Measurements from ENCODE around the gene SLC9A9.

SLC9A9 gene

DNA sequence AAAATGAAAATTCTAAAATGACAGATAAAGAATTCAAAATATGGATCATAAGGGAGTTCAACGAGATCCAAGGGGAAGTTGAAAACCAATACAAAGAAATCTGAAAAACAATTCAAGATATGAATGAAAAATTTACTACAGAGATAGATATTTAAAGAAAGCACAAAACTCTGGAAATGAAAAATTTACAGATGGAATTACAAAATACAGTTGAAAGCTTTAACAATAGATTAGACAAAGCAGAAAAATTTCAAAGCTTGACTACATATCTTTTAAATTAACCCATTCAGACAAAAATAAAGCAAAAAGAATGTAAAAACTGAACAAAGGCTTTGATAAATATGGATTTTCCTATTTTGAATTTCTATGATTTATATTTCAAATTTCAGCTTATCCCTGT, 211.1 kb downstream of the SLC9A9 start:
- no peak for DNase-seq

GRCh38 chr3:143634991-143635390, 213.3 kb downstream of the SLC9A9 start:
- DNase-seq, result no peak

GRCh38 chr3:143634427-143634826, 213.8 kb downstream of the SLC9A9 start:
- no peak for DNase-seq

GRCh38 chr3:143633816-143634215, 214.5 kb downstream of the SLC9A9 start:
- DNase-seq, result no peak

DNA sequence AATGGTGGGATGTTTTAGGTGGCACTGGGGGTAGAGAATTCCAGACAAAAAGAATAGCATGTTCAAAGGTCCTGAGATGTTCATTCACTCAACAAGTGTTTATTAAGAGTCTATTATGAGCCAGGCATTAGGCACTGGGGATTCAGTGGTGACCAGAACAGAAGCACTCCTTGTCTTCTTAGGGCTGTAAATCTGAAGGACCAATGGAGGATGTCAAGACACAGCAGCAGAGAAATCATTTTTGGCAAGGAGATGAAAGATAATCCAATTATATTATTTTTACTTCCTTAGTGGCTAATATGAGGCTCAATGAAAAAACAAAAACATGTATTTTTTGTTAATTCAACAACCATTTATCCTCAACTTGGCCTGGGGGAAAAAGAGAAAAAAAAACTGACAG, 218.5 kb downstream of the SLC9A9 start:
- DNase-seq, result no peak

DNA sequence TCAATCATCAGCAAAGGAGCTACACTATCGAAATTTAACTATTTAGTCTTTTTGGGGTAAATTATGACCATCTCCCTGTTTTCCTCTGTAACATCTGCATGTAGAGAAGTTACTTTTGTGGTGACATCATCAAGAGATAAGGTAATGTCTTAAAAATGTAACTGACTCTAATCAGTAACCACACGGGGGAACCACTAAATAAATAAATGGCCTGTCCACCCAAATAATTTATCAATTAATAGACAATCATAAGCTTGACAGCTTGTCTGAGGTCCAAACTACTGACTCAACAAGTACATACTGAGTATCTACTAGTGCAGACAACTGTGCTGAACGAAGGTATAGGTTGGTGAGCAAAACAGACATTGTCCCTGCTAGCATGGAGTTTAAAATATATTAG, 219.3 kb downstream of the SLC9A9 start:
- no peak for DNase-seq

DNA sequence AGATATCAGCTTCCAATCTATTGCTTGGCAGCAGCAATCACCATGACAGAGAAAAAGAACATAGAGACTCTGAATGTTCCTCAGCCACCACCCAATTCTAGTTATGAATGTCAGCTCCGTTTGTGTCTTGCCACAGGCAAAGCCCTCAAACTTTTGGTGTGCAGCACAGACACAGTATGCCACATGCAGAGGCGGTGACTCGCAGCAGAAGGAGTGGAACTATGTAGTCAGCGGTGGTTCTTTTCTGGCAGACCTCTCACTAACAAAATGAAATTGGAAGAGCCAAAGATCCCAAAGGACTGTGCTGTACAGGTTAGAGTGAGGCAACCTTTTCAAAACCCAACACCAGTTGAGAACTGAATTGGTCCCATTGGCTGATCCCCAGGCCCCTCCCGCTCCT, 220.9 kb downstream of the SLC9A9 start:
- DNase-seq, result no peak

- peak; percentile 15 to 41 for DNase-seq
Observed at GRCh38 chr3:143619231-143619630, 229.0 kb downstream of the SLC9A9 start.

- no peak for DNase-seq
Observed at GRCh38 chr3:143617050-143617449, 231.2 kb downstream of the SLC9A9 start.

DNA sequence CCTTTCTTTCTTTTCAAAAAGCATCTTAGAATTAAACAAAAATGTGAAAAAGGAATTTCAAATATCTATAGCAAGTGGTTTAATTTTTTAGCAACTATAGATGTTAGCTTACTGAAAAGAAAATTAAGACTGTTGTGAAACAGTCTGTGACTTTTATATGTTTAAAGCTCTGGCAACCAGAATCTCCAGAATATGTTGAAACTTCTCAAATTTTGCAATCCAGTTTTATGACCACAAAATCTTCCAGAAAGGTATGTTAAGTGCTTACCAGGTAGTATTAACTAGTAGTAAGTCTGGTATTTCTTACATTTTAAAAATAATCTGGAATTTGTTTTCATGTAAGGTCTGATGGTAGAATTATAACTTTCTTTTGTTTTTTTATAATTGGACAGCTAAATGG, 235.0 kb downstream of the SLC9A9 start:
- DNase-seq, result peak; percentile 18 to 34

DNA sequence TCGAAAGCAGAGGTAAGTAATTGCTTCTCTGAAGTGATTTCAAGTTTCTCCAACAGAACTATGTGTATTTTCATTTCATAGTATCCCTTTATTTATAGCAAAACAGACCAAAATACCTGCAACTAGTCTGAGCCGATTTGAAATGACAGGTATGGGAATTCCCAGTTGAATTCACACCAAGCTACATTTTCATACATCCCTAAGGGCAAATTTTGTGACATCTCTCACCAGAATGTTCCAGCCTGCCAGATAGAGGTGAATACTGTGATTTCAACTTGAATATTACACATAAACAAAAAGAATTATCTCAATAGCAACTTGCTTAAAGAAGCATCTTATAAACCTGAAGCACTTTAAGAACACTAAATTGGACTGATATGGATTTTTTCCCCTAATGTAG, 235.7 kb downstream of the SLC9A9 start:
- no peak for DNase-seq

GRCh38 chr3:143608966-143609365, 239.3 kb downstream of the SLC9A9 start:
- no peak for DNase-seq

DNA sequence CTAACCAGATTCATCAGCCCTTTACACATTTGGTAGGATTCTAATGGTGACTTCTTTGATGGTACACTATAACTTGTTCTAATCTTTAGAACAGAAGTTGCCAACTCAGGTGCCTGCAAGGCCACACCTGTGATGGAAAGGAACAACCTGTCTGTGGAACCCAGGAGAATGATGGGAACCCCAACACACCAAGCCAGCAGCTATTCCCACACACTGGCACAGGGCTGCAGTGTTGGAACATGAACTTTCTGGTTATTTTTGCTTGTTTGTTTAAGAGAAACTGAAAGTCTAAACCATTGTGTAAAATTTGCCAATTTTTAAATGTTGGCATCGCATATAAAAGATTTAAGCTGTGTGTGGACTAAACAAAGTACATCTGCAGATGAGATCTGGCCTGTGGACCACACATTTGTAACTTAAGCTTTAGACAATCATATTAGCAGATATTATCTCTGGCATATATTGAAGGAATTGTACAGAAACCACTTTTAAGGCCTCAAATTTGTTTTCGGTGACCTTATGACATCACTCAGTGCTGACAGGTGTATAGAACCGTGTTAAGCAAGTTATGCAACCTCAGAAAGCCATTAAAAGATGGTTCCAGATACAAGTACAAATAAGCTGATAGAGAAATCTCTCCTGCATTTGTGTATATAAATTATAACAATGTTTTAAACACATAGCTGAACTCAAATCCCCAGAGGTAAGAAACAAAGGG, 242.9 kb downstream of the SLC9A9 start:
- DNase-seq, result no peak

DNA sequence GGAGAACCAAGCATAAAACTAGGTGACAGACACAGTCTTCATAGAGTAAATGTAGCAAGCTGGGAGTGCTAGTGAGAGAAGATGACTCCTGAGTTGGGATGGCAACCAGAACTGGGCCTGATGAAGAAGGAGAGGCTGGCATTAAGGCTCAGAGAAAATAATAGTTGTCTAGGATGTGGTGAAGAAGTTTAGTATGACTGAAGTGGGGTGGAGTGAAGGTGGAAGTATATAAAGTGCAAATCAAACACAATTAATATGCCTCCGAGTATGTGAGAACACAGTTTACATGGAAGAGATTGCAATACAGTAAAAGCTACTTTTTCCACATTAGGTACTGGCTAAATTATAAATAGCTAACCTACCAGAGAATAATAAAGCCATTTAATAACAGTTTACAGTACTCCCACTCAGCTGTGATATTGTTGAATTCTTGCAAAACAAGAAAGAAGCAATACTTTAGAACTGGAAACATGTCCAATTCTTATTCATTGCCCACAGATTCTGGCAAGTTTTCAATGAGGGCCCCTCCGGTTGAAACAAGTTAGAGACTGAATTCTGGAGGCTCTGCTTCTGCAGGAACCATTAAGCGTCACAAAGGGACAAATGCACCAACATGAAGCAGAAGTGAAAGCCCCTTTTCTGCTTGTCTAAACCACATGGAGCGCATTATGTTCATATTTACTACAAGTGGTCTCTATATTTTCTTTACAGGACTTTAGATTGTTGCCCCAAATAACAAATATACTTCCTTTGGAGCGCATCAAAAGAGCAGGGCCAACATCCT, 243.7 kb downstream of the SLC9A9 start:
- DNase-seq, result no peak

DNA sequence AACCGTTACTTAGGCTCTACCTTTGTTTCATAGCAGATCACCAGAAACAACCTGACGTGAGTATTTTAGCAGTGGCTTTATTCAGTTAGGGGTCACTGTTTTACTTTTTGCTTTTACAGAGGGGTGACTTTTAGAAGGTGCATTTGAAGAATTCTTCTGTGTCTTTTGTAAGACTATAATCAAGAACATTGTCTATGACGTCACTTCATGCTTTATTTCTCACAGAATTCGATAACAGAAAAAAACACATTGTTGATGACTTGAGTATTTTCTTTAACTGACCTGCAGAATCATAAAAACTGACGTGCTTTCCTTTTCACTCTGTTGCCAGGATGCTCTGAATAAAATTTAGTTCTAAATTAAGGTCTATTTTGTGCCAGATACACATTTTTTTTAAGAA, 244.5 kb downstream of the SLC9A9 start:
- DNase-seq, result no peak

- no peak for DNase-seq
Observed at GRCh38 chr3:143601723-143602484, 246.4 kb downstream of the SLC9A9 start.

DNA sequence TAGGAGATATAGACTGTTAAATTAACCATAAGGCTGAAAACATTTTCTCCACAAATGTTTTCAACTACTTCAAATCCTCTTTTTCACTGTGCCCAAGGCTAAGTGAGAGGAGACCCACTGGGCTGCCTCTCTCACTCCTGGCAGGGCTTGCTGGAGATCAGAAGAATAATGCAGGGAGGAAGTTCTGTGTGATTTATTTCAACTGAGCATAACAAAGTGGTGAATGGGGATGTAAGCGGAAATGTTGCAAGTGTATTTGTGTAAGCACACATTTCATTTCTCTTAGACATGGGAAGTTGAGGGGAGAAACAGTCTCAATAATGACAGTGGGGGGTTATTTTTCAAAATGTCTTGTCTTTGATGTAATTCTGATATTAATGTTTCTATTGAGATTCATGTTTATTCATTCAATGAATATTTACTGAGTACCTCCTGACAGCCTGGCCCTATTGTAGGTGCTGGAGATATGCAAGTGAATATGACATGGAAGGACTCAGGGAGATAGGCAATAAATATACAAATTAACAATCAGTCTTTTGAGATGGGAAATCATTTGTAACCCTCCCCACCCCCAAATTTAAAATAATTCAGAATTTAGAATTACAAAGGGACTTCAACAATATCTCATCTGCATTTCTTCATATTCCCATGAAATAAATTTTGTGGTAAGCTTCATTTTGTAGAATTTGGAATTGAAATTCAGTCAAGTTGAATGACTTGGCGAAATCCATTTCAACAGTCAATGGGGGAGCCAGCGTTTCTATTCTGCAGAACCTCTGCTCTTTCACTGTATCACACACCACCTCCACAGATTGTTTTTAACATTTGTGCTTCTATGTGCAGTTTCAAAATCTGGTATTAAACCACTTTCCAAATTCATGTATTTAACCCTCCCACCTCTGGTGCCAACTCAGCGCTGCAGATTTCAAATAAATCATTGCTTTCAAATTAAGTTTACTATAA, 247.2 kb downstream of the SLC9A9 start:
- peak; percentile 30 to 36 for DNase-seq

DNA sequence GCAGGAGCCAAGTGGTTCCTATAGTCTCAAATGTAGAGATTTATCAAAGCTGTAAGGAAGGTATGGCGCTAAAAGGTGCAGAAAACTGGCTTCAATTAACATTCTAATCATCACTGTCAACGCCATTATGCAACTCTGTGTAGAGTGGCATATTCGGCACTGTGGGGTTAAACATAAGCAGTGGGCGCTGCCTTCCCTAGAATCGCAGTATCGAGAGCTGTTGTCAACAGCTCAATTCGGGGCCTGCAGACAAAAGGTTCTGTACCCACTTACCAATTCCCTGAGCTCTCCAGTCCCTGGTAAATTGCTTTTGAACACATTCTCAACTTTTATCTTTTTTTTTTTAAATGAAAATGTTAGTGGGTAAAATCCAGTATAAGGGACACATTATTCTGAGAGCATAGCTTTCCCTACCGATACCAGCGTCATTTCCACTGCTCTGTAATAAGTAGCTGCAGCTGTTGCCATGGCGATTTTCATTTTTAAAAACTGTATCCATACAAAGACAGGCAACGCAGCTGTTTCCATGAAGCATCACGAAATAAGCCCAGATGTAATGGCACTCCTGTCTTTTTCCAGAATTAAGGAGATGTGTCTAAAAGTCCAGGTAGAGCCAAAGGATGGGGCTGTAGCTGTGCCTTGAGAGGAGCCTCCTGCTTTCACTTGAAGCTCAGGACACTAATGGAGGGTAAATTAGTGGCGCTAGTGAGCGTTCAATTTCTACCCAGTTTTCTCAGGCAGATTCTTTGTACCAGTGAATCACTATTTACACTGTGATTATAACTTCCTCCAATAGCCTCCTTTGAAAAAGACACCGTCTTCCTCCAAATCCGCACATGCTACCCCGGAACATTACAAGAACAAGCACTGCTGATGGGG, 250.3 kb downstream of the SLC9A9 start:
- DNase-seq, result no peak

- no peak for DNase-seq
Observed at GRCh38 chr3:143596957-143597642, 251.2 kb downstream of the SLC9A9 start.

DNA sequence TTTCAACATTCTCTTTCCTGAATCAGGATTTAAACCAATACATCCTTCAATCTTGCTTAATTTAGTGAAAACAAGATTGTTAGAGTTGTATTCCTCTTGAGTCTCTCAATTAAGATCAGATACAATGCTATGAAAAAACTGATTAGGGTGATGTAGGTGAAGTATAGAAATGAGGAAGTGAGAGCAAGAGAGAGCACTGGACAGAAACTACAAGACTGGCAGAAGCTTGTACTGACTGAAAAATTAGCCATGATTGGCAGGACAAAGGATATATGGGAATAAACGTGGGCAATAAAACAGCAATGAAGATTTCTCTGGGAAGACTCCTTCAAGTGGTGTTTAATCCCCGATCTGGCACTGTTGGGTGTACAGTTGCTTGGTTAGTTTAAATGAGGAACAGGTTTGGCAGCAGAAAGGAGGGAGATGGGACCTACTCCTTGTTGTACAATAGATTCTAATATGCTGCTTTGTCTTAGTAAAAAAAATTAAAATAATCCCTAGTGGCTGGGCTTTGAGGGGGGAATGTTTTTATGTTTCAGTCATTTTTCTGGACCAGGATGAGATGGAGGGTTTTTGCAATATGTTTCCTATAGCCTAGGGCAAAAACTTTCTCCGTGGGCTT, 252.7 kb downstream of the SLC9A9 start:
- DNase-seq, result peak in 1 of 2 donors; percentile 7
